DOHH2 (cell line): ENCODE results near the gene TLK1.

Experiments
- H3F3A ChIP-seq: fragments of 200-600 bp; sonication (generic), shearing (Covaris generic); 2 replicates; pipeline ENCODE4 v1.6.0; 2016; ENCODE audit warnings: antibody characterized with exemption, mild to moderate bottlenecking; ENCODE audit not compliant: control insufficient read depth, insufficient read depth
- H3K27ac ChIP-seq: fragments of 200-600 bp; sonication (generic); 2 replicates; pipeline ENCODE4 v1.5.1; 2014; ENCODE audit warnings: low read depth, mild to moderate bottlenecking, low read length, moderate library complexity
- H3K27me3 ChIP-seq: fragments of 200-600 bp; sonication (generic); 2 replicates; pipeline ENCODE4 v1.6.1; 2014; ENCODE audit warnings: mild to moderate bottlenecking, low read length, mixed read lengths; ENCODE audit not compliant: control insufficient read depth
- H3K36me3 ChIP-seq: fragments of 200-600 bp; sonication (generic); 2 replicates; pipeline ENCODE4 v1.6.1; 2014; ENCODE audit warnings: mild to moderate bottlenecking, low read length, moderate library complexity, mixed read lengths; ENCODE audit not compliant: control insufficient read depth
- H3K4me1 ChIP-seq: fragments of 200-600 bp; sonication (generic); 2 replicates; pipeline ENCODE4 v1.6.1; 2014; ENCODE audit warnings: mild to moderate bottlenecking, low read length, mixed read lengths; ENCODE audit not compliant: control insufficient read depth
- H3K4me2 ChIP-seq: fragments of 200-600 bp; sonication (generic); 2 replicates; pipeline ENCODE4 v1.6.0; 2014; ENCODE audit warnings: mild to moderate bottlenecking, low read length, moderate library complexity
- H3K4me3 ChIP-seq: fragments of 200-600 bp; sonication (generic); 2 replicates; pipeline ENCODE4 v1.5.1; 2014; ENCODE audit warnings: mild to moderate bottlenecking, low read length, mixed read lengths
- H3K79me2 ChIP-seq: fragments of 200-600 bp; sonication (generic); 2 replicates; pipeline ENCODE4 v1.6.1; 2014; ENCODE audit warnings: mild to moderate bottlenecking, low read length, mixed read lengths; ENCODE audit not compliant: control insufficient read depth
- H3K9me2 ChIP-seq: fragments of 200-600 bp; sonication (generic); replicated peaks from 2 replicates; pipeline ENCODE4 v1.6.1; 2014; ENCODE audit warnings: mild to moderate bottlenecking, low read length, mixed read lengths; ENCODE audit not compliant: control insufficient read depth
- H3K9me3 ChIP-seq: fragments of 200-600 bp; sonication (generic); 2 replicates; pipeline ENCODE4 v1.6.1; 2014; ENCODE audit warnings: antibody characterized with exemption, low read length, mixed read lengths; ENCODE audit not compliant: control insufficient read depth, insufficient read depth
- H4K20me1 ChIP-seq: fragments of 200-600 bp; sonication (generic); 2 replicates; pipeline ENCODE4 v1.6.0; 2014; ENCODE audit warnings: low read depth, mild to moderate bottlenecking, antibody characterized with exemption, low read length, moderate library complexity; ENCODE audit not compliant: control insufficient read depth, insufficient read depth
- EZH2phosphoT487 ChIP-seq: fragments of 200-600 bp; sonication (generic); IDR thresholded peaks from 2 replicates; pipeline ENCODE4 v1.6.1; 2017; ENCODE audit warnings: borderline replicate concordance, mild to moderate bottlenecking, antibody characterized with exemption, low read length, moderate library complexity, mixed read lengths
- TF ChIP-seq, protein P1 (sequence below): fragments of 200-600 bp; sonication (generic); IDR thresholded peaks from one replicate; pipeline ENCODE4 v1.5.1; 2014; ENCODE audit warnings: antibody characterized with exemption, mild to moderate bottlenecking, low read depth, low read length; ENCODE audit not compliant: poor library complexity, severe bottlenecking

The TLK1 gene

DNA sequence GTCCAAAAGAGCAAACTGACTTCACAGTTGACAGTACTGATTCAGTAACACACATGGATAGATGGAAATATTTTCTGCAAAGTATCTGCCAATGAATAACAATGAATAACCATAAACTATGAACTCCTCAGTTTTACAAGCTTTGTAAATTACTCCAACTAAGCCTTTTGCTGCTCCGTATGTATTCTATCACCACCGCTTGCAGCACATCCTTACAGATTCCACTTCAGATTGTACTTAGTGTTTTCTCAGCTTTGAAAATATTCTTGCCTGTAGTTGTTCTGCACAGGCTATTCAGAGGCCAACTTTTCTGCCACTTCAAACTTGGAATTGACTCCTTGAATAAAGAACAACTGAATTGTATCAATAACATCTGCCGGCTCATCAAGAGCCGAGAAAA is 36.2 kb downstream of the TLK1 start:
- H3K4me1 ChIP-seq, result peaks cover 31% of the 10 kb centered on the region
- H3K9me2 ChIP-seq, result no peaks in the 10 kb centered on the region
- H3K36me3 ChIP-seq, result no peaks in the 10 kb centered on the region
- H3K27me3 ChIP-seq, result no peaks in the 10 kb centered on the region
- peaks cover 21% of the 10 kb centered on the region for H4K20me1 ChIP-seq
- peaks cover 100% of the 10 kb centered on the region for H3K79me2 ChIP-seq
- H3K9me3 ChIP-seq, result no peaks in the 10 kb centered on the region
- H3K27ac ChIP-seq, result no peak overlapping the region
- no peak overlapping the region for H3K4me3 ChIP-seq
- H3K4me2 ChIP-seq, result no peak overlapping the region
- TF ChIP-seq, protein P1, sequence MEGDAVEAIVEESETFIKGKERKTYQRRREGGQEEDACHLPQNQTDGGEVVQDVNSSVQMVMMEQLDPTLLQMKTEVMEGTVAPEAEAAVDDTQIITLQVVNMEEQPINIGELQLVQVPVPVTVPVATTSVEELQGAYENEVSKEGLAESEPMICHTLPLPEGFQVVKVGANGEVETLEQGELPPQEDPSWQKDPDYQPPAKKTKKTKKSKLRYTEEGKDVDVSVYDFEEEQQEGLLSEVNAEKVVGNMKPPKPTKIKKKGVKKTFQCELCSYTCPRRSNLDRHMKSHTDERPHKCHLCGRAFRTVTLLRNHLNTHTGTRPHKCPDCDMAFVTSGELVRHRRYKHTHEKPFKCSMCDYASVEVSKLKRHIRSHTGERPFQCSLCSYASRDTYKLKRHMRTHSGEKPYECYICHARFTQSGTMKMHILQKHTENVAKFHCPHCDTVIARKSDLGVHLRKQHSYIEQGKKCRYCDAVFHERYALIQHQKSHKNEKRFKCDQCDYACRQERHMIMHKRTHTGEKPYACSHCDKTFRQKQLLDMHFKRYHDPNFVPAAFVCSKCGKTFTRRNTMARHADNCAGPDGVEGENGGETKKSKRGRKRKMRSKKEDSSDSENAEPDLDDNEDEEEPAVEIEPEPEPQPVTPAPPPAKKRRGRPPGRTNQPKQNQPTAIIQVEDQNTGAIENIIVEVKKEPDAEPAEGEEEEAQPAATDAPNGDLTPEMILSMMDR, result no peak
- peaks cover 7% of the 10 kb centered on the region for H3F3A ChIP-seq

DNA sequence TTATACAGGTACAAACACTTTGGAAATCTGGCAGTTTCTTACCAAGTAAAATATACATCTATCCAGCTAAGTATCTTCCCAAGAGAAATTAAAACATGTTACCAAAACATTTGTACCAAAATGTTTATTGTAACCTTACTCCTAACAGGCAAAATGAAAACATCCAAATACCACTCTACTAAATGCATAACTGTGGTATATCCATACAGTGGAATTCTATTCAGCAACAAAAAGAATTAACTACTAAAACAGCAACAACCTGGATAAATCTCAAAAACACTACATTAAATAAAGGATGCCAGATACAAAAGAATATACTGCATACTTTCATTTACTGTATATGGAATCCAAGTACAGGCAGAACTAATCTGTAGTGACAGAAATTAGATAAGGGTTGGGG is 51.1 kb downstream of the TLK1 start:
- Histone ChIP-seq H3K27me3 (no peaks in the 10 kb centered on the region), H3K27ac (no peak overlapping the region), H3K36me3 (peaks cover 15% of the 10 kb centered on the region; the same call in 1 of the 2 replicates), H4K20me1 (no peaks in the 10 kb centered on the region), H3K4me1 (peaks cover 12% of the 10 kb centered on the region), H3K4me3 (no peak overlapping the region), H3F3A (no peaks in the 10 kb centered on the region), H3K4me2 (no peak overlapping the region), H3K9me2 (no peaks in the 10 kb centered on the region), H3K79me2 (peaks cover 92% of the 10 kb centered on the region), H3K9me3 (no peaks in the 10 kb centered on the region)
- TF ChIP-seq EZH2phosphoT487, result no peak
- TF ChIP-seq, protein P1, result no peak

- H3K79me2 ChIP-seq, result peaks cover 92% of the 10 kb centered on the region
- no peak overlapping the region for H3K27ac ChIP-seq
- H3K27me3 ChIP-seq, result no peaks in the 10 kb centered on the region
- no peaks in the 10 kb centered on the region for H3K9me3 ChIP-seq
- no peak for TF ChIP-seq EZH2phosphoT487
- TF ChIP-seq, protein P1, result no peak
- peaks cover 10% of the 10 kb centered on the region; the same call in 1 of the 2 replicates for H3K36me3 ChIP-seq
- no peak overlapping the region for H3K4me3 ChIP-seq
- no peak overlapping the region for H3K4me2 ChIP-seq
- no peaks in the 10 kb centered on the region for H3K9me2 ChIP-seq
- no peaks in the 10 kb centered on the region for H4K20me1 ChIP-seq
- H3F3A ChIP-seq, result no peaks in the 10 kb centered on the region
- peaks cover 12% of the 10 kb centered on the region for H3K4me1 ChIP-seq
Observed at GRCh38 chr2:171109020-171109419, 51.7 kb downstream of the TLK1 start.

- H3F3A ChIP-seq, result no peaks in the 10 kb centered on the region
- H3K79me2 ChIP-seq, result peaks cover 96% of the 10 kb centered on the region
- no peak for TF ChIP-seq EZH2phosphoT487
- TF ChIP-seq, protein P1, result no peak
- H3K9me3 ChIP-seq, result no peaks in the 10 kb centered on the region
- H3K9me2 ChIP-seq, result no peaks in the 10 kb centered on the region
- 0 out of 2 replicates have a peak, but pooled peaks cover 12% of the 10 kb centered on the region for H3K36me3 ChIP-seq
- no peak overlapping the region for H3K4me3 ChIP-seq
- H3K4me2 ChIP-seq, result no peak overlapping the region
- H3K27ac ChIP-seq, result no peak overlapping the region
- H3K4me1 ChIP-seq, result peaks cover 12% of the 10 kb centered on the region
- H3K27me3 ChIP-seq, result no peaks in the 10 kb centered on the region
- H4K20me1 ChIP-seq, result no peaks in the 10 kb centered on the region
Observed at GRCh38 chr2:171107803-171108202, 52.9 kb downstream of the TLK1 start.
